ENCODE measurements around the gene ZBTB7A.

- no peak for TF ChIP-seq CTCF (IDR thresholded peaks at IDR 0.05)
- TF ChIP-seq POLR2A (IDR thresholded peaks at IDR 0.05): no peak
These were observed 48.5 kb downstream of the ZBTB7A start for GRCh38 chr19:4018140-4018613.

All from adrenal gland (tissue), 5 donors.